ENCODE results near the gene ARHGEF37. TPM values are rescaled to one million over a fixed set of nuclear protein-coding genes. Genes with fewer than 3 reads are reported as not detected.

Gene ARHGEF37
- total RNA-seq, 2 experiments from 2014 or later, result 1.4 TPM; not detected in 1

- no peak for TF ChIP-seq CTCF (conservative IDR thresholded peaks at IDR 0.05; ENCODE audit: low read length)
- no peak for TF ChIP-seq EZH2phosphoT487 (IDR thresholded peaks at IDR 0.05; ENCODE audit: borderline replicate concordance, low read depth, low read length)
- Histone ChIP-seq H3K4me2 (ENCODE audit: low read length) (no peak overlapping the region), H3K36me3 (ENCODE audit: insufficient read depth, low read length) (no peaks in the 10 kb centered on the region), H3K9me3 (ENCODE audit: low read length) (no peaks in the 10 kb centered on the region), H3K4me3 (ENCODE audit: low read depth, low read length, poor library complexity, severe bottlenecking) (no peak overlapping the region), H3K27ac (ENCODE audit: low read depth, low read length, poor library complexity, severe bottlenecking) (no peak overlapping the region), H3K9me2 (ENCODE audit: insufficient read depth, low read length) (no peaks in the 10 kb centered on the region), H2AFZ (ENCODE audit: low read length) (no peak overlapping the region), H3K79me2 (ENCODE audit: insufficient read depth, low read depth, low read length) (no peaks in the 10 kb centered on the region), H3K4me1 (ENCODE audit: insufficient read depth, low read length, poor library complexity, severe bottlenecking) (peaks cover 12% of the 10 kb centered on the region), H4K20me1 (ENCODE audit: insufficient read depth, low read length) (no peaks in the 10 kb centered on the region)
- intact Hi-C loops (cut with micrococcal nuclease; ENCODE audit: unreplicated experiment), result no loop called here
- no TSS peak for BruUV-seq (replicated peaks)
- CTCF ChIA-PET (ENCODE audit: unreplicated experiment), result no interaction called here
- POLR2A ChIA-PET, result no interaction called here
- no peak for DNase-seq (ENCODE audit: low spot score)
These were observed 49.0 kb downstream of the ARHGEF37 start for GRCh38 chr5:149630337-149630736.

GRCh38 chr5:149631506-149631905 is 50.2 kb downstream of the ARHGEF37 start:
- POLR2A ChIA-PET, result no interaction called here
- no peak overlapping the region for H3K27ac ChIP-seq (ENCODE audit: low read depth, low read length, poor library complexity, severe bottlenecking)
- no peak overlapping the region for H2AFZ ChIP-seq (ENCODE audit: low read length)
- CTCF ChIA-PET (ENCODE audit: unreplicated experiment), result no interaction called here
- no peak for TF ChIP-seq CTCF (conservative IDR thresholded peaks at IDR 0.05; ENCODE audit: low read length)
- no peak for TF ChIP-seq EZH2phosphoT487 (IDR thresholded peaks at IDR 0.05; ENCODE audit: borderline replicate concordance, low read depth, low read length)
- BruUV-seq (replicated peaks), result no TSS peak
- no peak overlapping the region for H3K4me2 ChIP-seq (ENCODE audit: low read length)
- no peaks in the 10 kb centered on the region for H3K9me2 ChIP-seq (ENCODE audit: insufficient read depth, low read length)
- H3K4me3 ChIP-seq (ENCODE audit: low read depth, low read length, poor library complexity, severe bottlenecking), result no peak overlapping the region
- no peaks in the 10 kb centered on the region for H3K36me3 ChIP-seq (ENCODE audit: insufficient read depth, low read length)
- H3K9me3 ChIP-seq (ENCODE audit: low read length), result no peaks in the 10 kb centered on the region
- no peaks in the 10 kb centered on the region for H4K20me1 ChIP-seq (ENCODE audit: insufficient read depth, low read length)
- H3K79me2 ChIP-seq (ENCODE audit: insufficient read depth, low read depth, low read length), result no peaks in the 10 kb centered on the region
- intact Hi-C loops (cut with micrococcal nuclease; ENCODE audit: unreplicated experiment), result no loop called here
- H3K4me1 ChIP-seq (ENCODE audit: insufficient read depth, low read length, poor library complexity, severe bottlenecking), result peaks cover 12% of the 10 kb centered on the region
- DNase-seq (ENCODE audit: low spot score), result no peak

- H3K9me3 ChIP-seq (ENCODE audit: low read length), result no peaks in the 10 kb centered on the region
- no TSS peak for BruUV-seq (replicated peaks)
- no peak overlapping the region for H2AFZ ChIP-seq (ENCODE audit: low read length)
- ChIA-PET CTCF (ENCODE audit: unreplicated experiment) (no interaction called here), POLR2A (interaction anchor here (0.9 kb wide), 1 partner anchor 70 kb away, joined by 4 read pairs; no protein-coding TSS in a partner anchor)
- H4K20me1 ChIP-seq (ENCODE audit: insufficient read depth, low read length), result no peaks in the 10 kb centered on the region
- H3K27ac ChIP-seq (ENCODE audit: low read depth, low read length, poor library complexity, severe bottlenecking), result no peak overlapping the region
- H3K4me3 ChIP-seq (ENCODE audit: low read depth, low read length, poor library complexity, severe bottlenecking), result no peak overlapping the region
- no peak for DNase-seq (ENCODE audit: low spot score)
- no peaks in the 10 kb centered on the region for H3K79me2 ChIP-seq (ENCODE audit: insufficient read depth, low read depth, low read length)
- TF ChIP-seq CTCF (conservative IDR thresholded peaks at IDR 0.05; ENCODE audit: low read length) (no peak), EZH2phosphoT487 (IDR thresholded peaks at IDR 0.05; ENCODE audit: borderline replicate concordance, low read depth, low read length) (no peak)
- peak overlapping the region; percentile 21 for H3K4me2 ChIP-seq (ENCODE audit: low read length)
- intact Hi-C loops (cut with micrococcal nuclease; ENCODE audit: unreplicated experiment), result no loop called here
- no peaks in the 10 kb centered on the region for H3K9me2 ChIP-seq (ENCODE audit: insufficient read depth, low read length)
- H3K4me1 ChIP-seq (ENCODE audit: insufficient read depth, low read length, poor library complexity, severe bottlenecking), result peaks cover 12% of the 10 kb centered on the region
- no peaks in the 10 kb centered on the region for H3K36me3 ChIP-seq (ENCODE audit: insufficient read depth, low read length)
These were observed 51.3 kb downstream of the ARHGEF37 start for GRCh38 chr5:149632311-149633251.

Data from OCI-LY7 (cell line).